GM21515 (cell line): ENCODE results near the gene ARHGAP45.
A peak's percentile ranks its signal among the peaks of the same experiment; 100 is the strongest.

ENCODE experiments used
- ATAC-seq: cut with Tn5 transposase; IDR thresholded peaks from one replicate; pipeline ENCODE4 v1.9.1; 2021; ENCODE audit not compliant: unreplicated experiment

The ARHGAP45 gene

GRCh38 chr19:1053176-1054101, 13.5 kb upstream of the ARHGAP45 start:
- no peak for ATAC-seq

GRCh38 chr19:1054102-1055027, 12.6 kb upstream of the ARHGAP45 start:
- no peak for ATAC-seq

- ATAC-seq = no peak
These were observed 11.9 kb upstream of the ARHGAP45 start for GRCh38 chr19:1055028-1055425.

- ATAC-seq = no peak
These were observed 10.9 kb upstream of the ARHGAP45 start for GRCh38 chr19:1055886-1056620.

- ATAC-seq = no peak
These were observed 9.7 kb upstream of the ARHGAP45 start for GRCh38 chr19:1057176-1057855.

GRCh38 chr19:1058112-1058511, 8.9 kb upstream of the ARHGAP45 start:
- no peak for ATAC-seq

- ATAC-seq = no peak
These were observed 6.3 kb upstream of the ARHGAP45 start for GRCh38 chr19:1060689-1061088.

GRCh38 chr19:1061987-1062386, 5.0 kb upstream of the ARHGAP45 start:
- no peak for ATAC-seq

GRCh38 chr19:1062387-1063029, 4.5 kb upstream of the ARHGAP45 start:
- ATAC-seq = no peak

GRCh38 chr19:1063030-1063908, 3.7 kb upstream of the ARHGAP45 start:
- ATAC-seq = no peak

- ATAC-seq = no peak
These were observed 2.9 kb upstream of the ARHGAP45 start for GRCh38 chr19:1063909-1064660.

- no peak for ATAC-seq
These were observed 2.0 kb upstream of the ARHGAP45 start for GRCh38 chr19:1064661-1065605.

- no peak for ATAC-seq
These were observed 1.3 kb upstream of the ARHGAP45 start for GRCh38 chr19:1065606-1066109.

- no peak for ATAC-seq
These were observed 668 bp upstream of the ARHGAP45 start for GRCh38 chr19:1066251-1066747.

- ATAC-seq = peak; percentile 14
These were observed 482 bp downstream of the ARHGAP45 start for GRCh38 chr19:1067341-1067957.
